GM12891 (cell line): ENCODE measurements around the gene URI1.

Experiments
- POLR2A ChIP-seq: IDR thresholded peaks from 2 replicates; pipeline ENCODE4 v1.6.1; 2011; ENCODE audit warnings: low read depth, low read length, control low read depth
- POLR2AphosphoS5 ChIP-seq: IDR thresholded peaks from 2 replicates; pipeline ENCODE4 v1.6.1; 2011; ENCODE audit warnings: low read depth, low read length, control low read depth
- SPI1 ChIP-seq: IDR thresholded peaks from 2 replicates; pipeline ENCODE4 v1.6.1; 2011; ENCODE audit warnings: low read depth, low read length, control low read depth
- TAF1 ChIP-seq: IDR thresholded peaks from 2 replicates; pipeline ENCODE4 v1.6.1; 2011; ENCODE audit warnings: low read depth, low read length, control low read depth

GRCh38 chr19:29956855-29957254, 14.8 kb downstream of the URI1 start:
- TF ChIP-seq POLR2A (no peak), POLR2AphosphoS5 (no peak), TAF1 (no peak), SPI1 (no peak)
